Activated naive CD4-positive, alpha-beta T cell treated with anti-CD3 and anti-CD28 coated beads for 36 hours (primary cell): ENCODE data around the gene PPP1R14D. TPM values are rescaled to one million over a fixed set of nuclear protein-coding genes. Genes with fewer than 3 reads are reported as not detected.
"Not testable (repeated sequence)": the region's sequence is repeated elsewhere in the genome, so short reads cannot be mapped to it uniquely, and the experiment has no call there.

Experiments used
- CTCF ChIA-PET: fragments of 350-600 bp; sonication (Branson Sonifier 250); formaldehyde crosslinking; loops from one replicate; lab custom pipeline; 2021; ENCODE audit warnings: antibody characterized with exemption; lab: Charles Lee
- DNase-seq: peaks from one replicate; pipeline ENCODE4 v3.0.0-alpha.2; 2020
- H3K27ac Mint-ChIP-seq: one replicate; pipeline ENCODE4 v1.8.0; 2021; ENCODE audit warnings: mild to moderate bottlenecking, mixed read lengths
- H3K27me3 Mint-ChIP-seq: one replicate; pipeline ENCODE4 v1.8.0; 2021; ENCODE audit warnings: low read depth, mixed read lengths
- H3K36me3 Mint-ChIP-seq: one replicate; pipeline ENCODE4 v1.8.0; 2021; ENCODE audit warnings: low read depth, mixed read lengths
- H3K4me1 Mint-ChIP-seq: one replicate; pipeline ENCODE4 v1.8.0; 2021; ENCODE audit warnings: low read depth, mixed read lengths
- H3K4me3 Mint-ChIP-seq: one replicate; pipeline ENCODE4 v1.8.0; 2021; ENCODE audit warnings: mild to moderate bottlenecking, moderate library complexity, mixed read lengths
- H3K9me3 Mint-ChIP-seq: one replicate; pipeline ENCODE4 v1.8.0; 2021; ENCODE audit warnings: mixed read lengths
- intact Hi-C: fragments of 100-400 bp; cut with micrococcal nuclease; formaldehyde crosslinking; loops from one replicate; pipeline ENCODE4 v1.15.1; 2023
- total RNA-seq, 2 experiments: library from RNA; stranded (reverse); gene quantifications; one replicate each; pipeline ENCODE4 v1.2.3, GENCODE V29; 2021

PPP1R14D gene
- total RNA-seq, 2 experiments from 2014 or later, result not detected

GRCh38 chr15:40863660-40864270 is 35.3 kb upstream of the PPP1R14D start:
- Mint-ChIP-seq H3K27me3 (no peaks in the 10 kb centered on the region), H3K4me1 (peaks cover 5% of the 10 kb centered on the region), H3K36me3 (no peaks in the 10 kb centered on the region), H3K4me3 (no peak overlapping the region), H3K27ac (no peak overlapping the region), H3K9me3 (no peaks in the 10 kb centered on the region)
- CTCF ChIA-PET, result interaction anchor here (14.2 kb wide), 1 partner anchor 37 kb away, joined by 393 read pairs; the partner anchor contains the start of gene VPS18
- DNase-seq, result no peak
- intact Hi-C loops, result no loop called here

- H3K27me3 Mint-ChIP-seq, H3K27ac Mint-ChIP-seq, H3K4me3 Mint-ChIP-seq, H3K36me3 Mint-ChIP-seq, H3K9me3 Mint-ChIP-seq, intact Hi-C loops, DNase-seq: not testable (repeated sequence)
- CTCF ChIA-PET, result interaction anchor here (0.6 to 14.2 kb wide), 2 partner anchors 40 to 52 kb away, joined by 3 to 393 read pairs; partner anchors contain the start of gene VPS18
- H3K4me1 Mint-ChIP-seq, result peaks cover 11% of the 10 kb centered on the region
Measured at GRCh38 chr15:40861147-40861546, 32.6 kb upstream of the PPP1R14D start.

- H3K4me1 Mint-ChIP-seq, result peaks cover 11% of the 10 kb centered on the region
- CTCF ChIA-PET, result interaction anchor here (0.6 to 14.2 kb wide), 23 partner anchors 13 to 1436 kb away, joined by 3 to 393 read pairs (median 3); partner anchors contain the start of genes DNAJC17, RAD51, SPINT1 and VPS18
- no peaks in the 10 kb centered on the region for H3K36me3 Mint-ChIP-seq
- intact Hi-C loops, result loop anchor here (1.0 to 2.0 kb wide), 2 partner anchors 13 to 35 kb away; partner anchors contain the start of gene VPS18
- no peaks in the 10 kb centered on the region for H3K9me3 Mint-ChIP-seq
- peak; percentile 96 for DNase-seq
- no peak overlapping the region for H3K27ac Mint-ChIP-seq
- H3K4me3 Mint-ChIP-seq, result no peak overlapping the region
- H3K27me3 Mint-ChIP-seq, result no peaks in the 10 kb centered on the region
Measured at GRCh38 chr15:40859206-40859851, 30.8 kb upstream of the PPP1R14D start.

- peaks cover 11% of the 10 kb centered on the region for H3K4me1 Mint-ChIP-seq
- no peaks in the 10 kb centered on the region for H3K27me3 Mint-ChIP-seq
- H3K27ac Mint-ChIP-seq, result no peak overlapping the region
- no peak overlapping the region for H3K4me3 Mint-ChIP-seq
- no peak for DNase-seq
- intact Hi-C loops, result loop anchor here (1.0 to 2.0 kb wide), 2 partner anchors 14 to 36 kb away; partner anchors contain the start of gene VPS18
- H3K36me3 Mint-ChIP-seq, result no peaks in the 10 kb centered on the region
- no peaks in the 10 kb centered on the region for H3K9me3 Mint-ChIP-seq
- CTCF ChIA-PET, result interaction anchor here (0.5 to 14.2 kb wide), 22 partner anchors 12 to 555 kb away, joined by 3 to 393 read pairs (median 4); partner anchors contain the start of genes SPINT1 and VPS18
Measured at GRCh38 chr15:40858706-40859105, 30.2 kb upstream of the PPP1R14D start.

- no peaks in the 10 kb centered on the region for H3K36me3 Mint-ChIP-seq
- no peaks in the 10 kb centered on the region for H3K9me3 Mint-ChIP-seq
- H3K4me3 Mint-ChIP-seq, result no peak overlapping the region
- DNase-seq, result peak; percentile 85
- H3K27ac Mint-ChIP-seq, result no peak overlapping the region
- CTCF ChIA-PET, result interaction anchor here (0.5 to 14.2 kb wide), 32 partner anchors 11 to 592 kb away, joined by 3 to 393 read pairs (median 4); partner anchors contain the start of genes DNAJC17, PPP1R14D, SPINT1 and VPS18
- intact Hi-C loops, result loop anchor here (2.0 kb wide), 1 partner anchor 15 kb away; no protein-coding TSS in a partner anchor
- peaks cover 11% of the 10 kb centered on the region for H3K4me1 Mint-ChIP-seq
- H3K27me3 Mint-ChIP-seq, result no peaks in the 10 kb centered on the region
Measured at GRCh38 chr15:40857601-40858341, 29.3 kb upstream of the PPP1R14D start.

- Mint-ChIP-seq H3K4me1 (peaks cover 11% of the 10 kb centered on the region), H3K36me3 (no peaks in the 10 kb centered on the region), H3K27ac (no peak overlapping the region), H3K4me3 (no peak overlapping the region), H3K9me3 (no peaks in the 10 kb centered on the region), H3K27me3 (no peaks in the 10 kb centered on the region)
- intact Hi-C loops, result no loop called here
- CTCF ChIA-PET, result interaction anchor here (0.6 to 14.2 kb wide), 8 partner anchors 10 to 405 kb away, joined by 3 to 393 read pairs (median 5); partner anchors contain the start of genes PPP1R14D, SPINT1 and VPS18
- no peak for DNase-seq
Measured at GRCh38 chr15:40856746-40857145, 28.2 kb upstream of the PPP1R14D start.

GRCh38 chr15:40855706-40856234 is 27.3 kb upstream of the PPP1R14D start:
- no peak overlapping the region for H3K27ac Mint-ChIP-seq
- intact Hi-C loops, result no loop called here
- DNase-seq, result no peak
- no peaks in the 10 kb centered on the region for H3K27me3 Mint-ChIP-seq
- H3K9me3 Mint-ChIP-seq, result no peaks in the 10 kb centered on the region
- H3K4me1 Mint-ChIP-seq, result peaks cover 11% of the 10 kb centered on the region
- CTCF ChIA-PET, result interaction anchor here (0.7 to 14.2 kb wide), 2 partner anchors 8 to 45 kb away, joined by 3 to 393 read pairs; partner anchors contain the start of gene VPS18
- H3K36me3 Mint-ChIP-seq, result no peaks in the 10 kb centered on the region
- no peak overlapping the region for H3K4me3 Mint-ChIP-seq

GRCh38 chr15:40854161-40854560 is 25.7 kb upstream of the PPP1R14D start:
- Mint-ChIP-seq H3K4me1 (peaks cover 9% of the 10 kb centered on the region), H3K9me3 (no peaks in the 10 kb centered on the region), H3K27me3 (no peaks in the 10 kb centered on the region), H3K27ac (no peak overlapping the region), H3K4me3 (no peak overlapping the region), H3K36me3 (no peaks in the 10 kb centered on the region)
- intact Hi-C loops, result no loop called here
- no peak for DNase-seq
- CTCF ChIA-PET, result interaction anchor here (14.2 kb wide), 1 partner anchor 47 kb away, joined by 393 read pairs; the partner anchor contains the start of gene VPS18

- no peak for DNase-seq
- no peaks in the 10 kb centered on the region for H3K36me3 Mint-ChIP-seq
- H3K27ac Mint-ChIP-seq, result no peak overlapping the region
- H3K4me1 Mint-ChIP-seq, result peaks cover 6% of the 10 kb centered on the region
- no peak overlapping the region for H3K4me3 Mint-ChIP-seq
- H3K27me3 Mint-ChIP-seq, result no peaks in the 10 kb centered on the region
- CTCF ChIA-PET, result interaction anchor here (14.2 kb wide), 1 partner anchor 48 kb away, joined by 393 read pairs; the partner anchor contains the start of gene VPS18
- intact Hi-C loops, result no loop called here
- no peaks in the 10 kb centered on the region for H3K9me3 Mint-ChIP-seq
Measured at GRCh38 chr15:40853241-40853890, 24.9 kb upstream of the PPP1R14D start.

- no peak overlapping the region for H3K4me3 Mint-ChIP-seq
Measured at GRCh38 chr15:40852529-40852928, 24.0 kb upstream of the PPP1R14D start.

GRCh38 chr15:40850576-40851112 is 22.1 kb upstream of the PPP1R14D start:
- CTCF ChIA-PET, result interaction anchor here (1.3 to 14.2 kb wide), 3 partner anchors 8 to 50 kb away, joined by 4 to 393 read pairs (median 76); partner anchors contain the start of gene VPS18
- DNase-seq, result no peak
- H3K4me1 Mint-ChIP-seq, result peaks cover 13% of the 10 kb centered on the region
- H3K27me3 Mint-ChIP-seq, result no peaks in the 10 kb centered on the region
- H3K36me3 Mint-ChIP-seq, result no peaks in the 10 kb centered on the region
- no peaks in the 10 kb centered on the region for H3K9me3 Mint-ChIP-seq
- intact Hi-C loops, result no loop called here
- H3K4me3 Mint-ChIP-seq, result no peak overlapping the region
- no peak overlapping the region for H3K27ac Mint-ChIP-seq

More at GRCh38 chr15:40852529-40852928, 24.0 kb upstream of the PPP1R14D start:
- Mint-ChIP-seq H3K9me3 (no peaks in the 10 kb centered on the region), H3K36me3 (no peaks in the 10 kb centered on the region), H3K27me3 (no peaks in the 10 kb centered on the region), H3K27ac (no peak overlapping the region), H3K4me1 (peaks cover 6% of the 10 kb centered on the region)
- intact Hi-C loops, result no loop called here
- DNase-seq, result no peak
- CTCF ChIA-PET, result interaction anchor here (14.2 kb wide), 1 partner anchor 49 kb away, joined by 393 read pairs; the partner anchor contains the start of gene VPS18
